ENCODE measurements around the gene NSUN7.

- TF ChIP-seq EZH2 (IDR thresholded peaks at IDR 0.05; ENCODE audit: borderline replicate concordance, low read depth, low read length, severe bottlenecking) (no peak), CTCF (IDR thresholded peaks at IDR 0.05; ENCODE audit: borderline replicate concordance, extremely low read depth, low read length, poor library complexity, severe bottlenecking) (no peak)
Measured at GRCh38 chr4:40850496-40850895, 100.7 kb downstream of the NSUN7 start.
